ENCODE results near the gene NCAPH2.

The NCAPH2 gene

GRCh38 chr22:50482107-50483074, 25.6 kb upstream of the NCAPH2 start:
- Histone ChIP-seq H3K4me3 (ENCODE audit: low read depth, low read length) (no peak overlapping the region), H3K9me3 (ENCODE audit: severe bottlenecking) (peaks cover 5% of the 10 kb centered on the region), H3K27me3 (ENCODE audit: insufficient read depth, low read depth, severe bottlenecking) (no peaks in the 10 kb centered on the region), H3K27ac (no peak overlapping the region), H3K36me3 (no peaks in the 10 kb centered on the region)
- TF ChIP-seq, protein P1, sequence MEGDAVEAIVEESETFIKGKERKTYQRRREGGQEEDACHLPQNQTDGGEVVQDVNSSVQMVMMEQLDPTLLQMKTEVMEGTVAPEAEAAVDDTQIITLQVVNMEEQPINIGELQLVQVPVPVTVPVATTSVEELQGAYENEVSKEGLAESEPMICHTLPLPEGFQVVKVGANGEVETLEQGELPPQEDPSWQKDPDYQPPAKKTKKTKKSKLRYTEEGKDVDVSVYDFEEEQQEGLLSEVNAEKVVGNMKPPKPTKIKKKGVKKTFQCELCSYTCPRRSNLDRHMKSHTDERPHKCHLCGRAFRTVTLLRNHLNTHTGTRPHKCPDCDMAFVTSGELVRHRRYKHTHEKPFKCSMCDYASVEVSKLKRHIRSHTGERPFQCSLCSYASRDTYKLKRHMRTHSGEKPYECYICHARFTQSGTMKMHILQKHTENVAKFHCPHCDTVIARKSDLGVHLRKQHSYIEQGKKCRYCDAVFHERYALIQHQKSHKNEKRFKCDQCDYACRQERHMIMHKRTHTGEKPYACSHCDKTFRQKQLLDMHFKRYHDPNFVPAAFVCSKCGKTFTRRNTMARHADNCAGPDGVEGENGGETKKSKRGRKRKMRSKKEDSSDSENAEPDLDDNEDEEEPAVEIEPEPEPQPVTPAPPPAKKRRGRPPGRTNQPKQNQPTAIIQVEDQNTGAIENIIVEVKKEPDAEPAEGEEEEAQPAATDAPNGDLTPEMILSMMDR (IDR thresholded peaks at IDR 0.05; ENCODE audit: low read depth, low read length): no peak
- no peak for DNase-seq

- Histone ChIP-seq H3K27me3 (ENCODE audit: insufficient read depth, low read depth, severe bottlenecking) (no peaks in the 10 kb centered on the region), H3K36me3 (no peaks in the 10 kb centered on the region), H3K9me3 (ENCODE audit: severe bottlenecking) (peaks cover 5% of the 10 kb centered on the region), H3K27ac (no peak overlapping the region), H3K4me3 (ENCODE audit: low read depth, low read length) (no peak overlapping the region)
- TF ChIP-seq, protein P1 (IDR thresholded peaks at IDR 0.05; ENCODE audit: low read depth, low read length): no peak
- no peak for DNase-seq
These were observed 24.9 kb upstream of the NCAPH2 start for GRCh38 chr22:50483106-50483505.

- no peak overlapping the region for H3K27ac ChIP-seq
- DNase-seq: no peak
These were observed 24.5 kb upstream of the NCAPH2 start for GRCh38 chr22:50483556-50483955.

GRCh38 chr22:50483977-50484853, 23.8 kb upstream of the NCAPH2 start:
- TF ChIP-seq, protein P1 (IDR thresholded peaks at IDR 0.05; ENCODE audit: low read depth, low read length): no peak
- peaks cover 5% of the 10 kb centered on the region for H3K9me3 ChIP-seq (ENCODE audit: severe bottlenecking)
- no peak overlapping the region for H3K4me3 ChIP-seq (ENCODE audit: low read depth, low read length)
- DNase-seq: no peak
- no peak overlapping the region for H3K27ac ChIP-seq
- no peaks in the 10 kb centered on the region for H3K36me3 ChIP-seq
- H3K27me3 ChIP-seq (ENCODE audit: insufficient read depth, low read depth, severe bottlenecking): no peaks in the 10 kb centered on the region

More at GRCh38 chr22:50483556-50483955, 24.5 kb upstream of the NCAPH2 start:
- Histone ChIP-seq H3K4me3 (ENCODE audit: low read depth, low read length) (no peak overlapping the region), H3K36me3 (no peaks in the 10 kb centered on the region), H3K9me3 (ENCODE audit: severe bottlenecking) (peaks cover 5% of the 10 kb centered on the region), H3K27me3 (ENCODE audit: insufficient read depth, low read depth, severe bottlenecking) (no peaks in the 10 kb centered on the region)
- TF ChIP-seq, protein P1 (IDR thresholded peaks at IDR 0.05; ENCODE audit: low read depth, low read length): no peak

DNA sequence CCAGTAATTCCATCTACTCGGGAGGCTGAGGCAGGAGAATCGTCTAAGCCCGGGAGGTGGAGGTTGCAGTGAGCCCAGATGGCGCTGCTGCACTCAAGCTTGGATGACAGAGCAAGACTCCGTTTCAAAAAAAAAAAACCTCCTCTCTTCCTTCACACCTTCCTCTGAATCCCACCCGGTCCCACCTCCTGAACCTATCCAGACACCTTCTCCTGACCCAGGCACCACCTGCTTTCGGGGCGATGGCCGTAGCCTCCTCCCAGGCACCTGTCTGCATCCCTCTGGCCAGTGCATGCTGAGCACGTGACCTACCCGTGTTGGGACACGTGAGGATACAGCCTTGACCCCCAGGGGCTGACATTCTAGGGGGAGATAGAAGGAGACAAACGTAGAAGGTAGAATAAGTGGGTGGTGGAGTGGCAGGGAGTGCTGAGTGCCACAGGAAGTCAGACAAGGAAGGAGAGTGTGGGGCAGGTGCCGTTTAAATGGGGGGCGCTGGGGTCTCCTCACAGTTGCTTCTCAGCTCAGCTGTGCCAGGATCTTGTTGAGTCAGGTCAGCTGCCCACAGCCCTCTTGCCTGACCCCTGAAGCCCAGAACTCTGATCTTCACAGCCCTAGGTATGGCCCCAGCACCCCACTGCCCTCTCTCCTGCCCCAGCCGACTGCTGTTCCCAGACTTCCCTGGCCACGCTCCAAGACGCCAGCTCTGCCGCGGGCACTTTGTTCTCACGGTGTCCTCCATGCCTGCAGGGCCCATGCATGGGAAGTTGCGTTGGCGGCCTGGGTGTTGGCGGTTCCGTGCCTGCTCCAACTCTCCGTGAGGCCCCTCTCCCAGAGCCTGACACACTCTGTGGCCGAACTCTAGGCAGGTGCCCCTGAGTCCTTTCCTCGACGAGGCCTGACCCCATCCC, 22.5 kb upstream of the NCAPH2 start:
- H3K27me3 ChIP-seq (ENCODE audit: insufficient read depth, low read depth, severe bottlenecking): no peaks in the 10 kb centered on the region
- H3K27ac ChIP-seq: no peak overlapping the region
- DNase-seq: no peak
- H3K9me3 ChIP-seq (ENCODE audit: severe bottlenecking): peaks cover 5% of the 10 kb centered on the region
- H3K36me3 ChIP-seq: no peaks in the 10 kb centered on the region
- TF ChIP-seq, protein P1 (IDR thresholded peaks at IDR 0.05; ENCODE audit: low read depth, low read length): no peak
- H3K4me3 ChIP-seq (ENCODE audit: low read depth, low read length): no peak overlapping the region

Measured in WERI-Rb-1 (cell line).